Heart left ventricle (tissue), 16 donors: ENCODE results near the gene TNRC18. TPM values are rescaled to one million over a fixed set of nuclear protein-coding genes. Genes with fewer than 3 reads are reported as not detected.

ENCODE experiments used
- ATAC-seq, 4 donors: fragments of 200-7000 bp; cut with Tn5 transposase; one replicate each; pipeline ENCODE4 v1.9.1; 2020 to 2022; ENCODE audit warnings: moderate library complexity in 4 of 4, mild to moderate bottlenecking in 3 of 4, moderate number of reproducible peaks in 1 of 4
- DNase-seq, 5 donors: peaks; one replicate each; pipeline ENCODE4 v3.0.0-alpha.2; 2020
- H3K27ac ChIP-seq, 12 donors: fragments of 200-600 bp; sonication (generic) in 4 of 12; one replicate each; pipeline versions ENCODE4 v1.5.0 to v1.8.0; 2016 to 2022; ENCODE audit warnings: mild to moderate bottlenecking in 2 of 12
- H3K27me3 ChIP-seq, 9 donors: fragments of 200-600 bp; sonication (generic) in 2 of 9; one replicate each; pipeline versions ENCODE4 v1.5.1 to v1.8.0; 2016 to 2022; ENCODE audit warnings: mild to moderate bottlenecking in 3 of 9
- H3K36me3 ChIP-seq, 9 donors: fragments of 200-600 bp; sonication (generic) in 2 of 9; one replicate each; pipeline versions ENCODE4 v1.5.0 to v1.8.0; 2018 to 2022; ENCODE audit warnings: mild to moderate bottlenecking in 2 of 9
- H3K4me1 ChIP-seq, 12 donors: fragments of 200-600 bp; sonication (generic) in 4 of 12; one replicate each; pipeline versions ENCODE4 v1.5.0 to v1.8.0; 2016 to 2022; ENCODE audit warnings: mild to moderate bottlenecking in 3 of 12
- H3K4me3 ChIP-seq, 12 donors: fragments of 200-600 bp; sonication (generic) in 4 of 12; one replicate each; pipeline versions ENCODE4 v1.5.0 to v1.8.0; 2017 to 2022; ENCODE audit warnings: mild to moderate bottlenecking in 9 of 12, moderate library complexity in 4 of 12
- H3K9me3 ChIP-seq, 12 donors: fragments of 200-600 bp; sonication (generic) in 4 of 12; one replicate each; pipeline versions ENCODE4 v1.5.0 to v1.8.0; 2016 to 2022; ENCODE audit warnings: mild to moderate bottlenecking in 1 of 12
- CTCF ChIP-seq, 12 donors: fragments of 200-600 bp; sonication (generic) in 4 of 12; IDR thresholded peaks; one replicate each; pipeline versions ENCODE4 v1.5.0 to v1.8.0; 2018 to 2022; ENCODE audit warnings: antibody characterized with exemption in 12 of 12, mild to moderate bottlenecking in 5 of 12
- POLR2A ChIP-seq, 2 donors: fragments of 450-650 bp; IDR thresholded peaks; one replicate each; pipeline ENCODE4 v1.6.1; 2017; ENCODE audit warnings: antibody characterized with exemption in 2 of 2, mild to moderate bottlenecking in 2 of 2, moderate library complexity in 2 of 2
- WGBS, 4 donors: extraction: QIAGEN DNeasy Blood & Tissue Kit in 2 of 4; methylation state at CpG; one replicate each; pipeline versions ENCODE4 v1.1.5 to v1.1.7; 2013 to 2018; 5-methylcytosine and 5-hydroxymethylcytosine counted together
- intact Hi-C, 10 donors: fragments of 100-400 bp; cut with DNase I; formaldehyde crosslinking; loops; one replicate each; pipeline versions ENCODE4 v1.11.1 to v1.14.2; 2022
- polyA plus RNA-seq, 2 donors: library from polyadenylated mRNA; stranded (reverse); fragments of 200-250 nt; gene quantifications; one replicate each; pipeline ENCODE4 v1.2.3, GENCODE V29; 2013
- total RNA-seq, 9 donors: library from RNA; depleted of rRNA in 2 of 9; stranded (reverse); fragments of >200 nt in 2 of 9; fragmentation: NEBNext Ultra II Directional in 3 of 9; extraction: Animal tissue kit (Norgen Biotek cat#: 25700) in 3 of 9; gene quantifications; one replicate each; pipeline versions ENCODE4 v1.1.0 to v1.2.4, GENCODE V29; 2016 to 2023
- donor health status: ischemic (EF 13 %, LVEDD 7.1; RV severe dilation, severe dysfunction).
- donor health status: healthy with polysubstance abuse.
- donor health status: DM: no; HTN: yes; CAD: no.
- donor health status: DM: no; HTN: no; CAD: no.
- donor health status: ischemic (EF 25% LVEDD 6.9; RV normal size, moderate dysfunction).
- donor health status: ischemic (EF 25% LVEDD 5.7; RV mildly dilated, moderate dysfunction).
- donor health status: healthy.
- donor health status: DM: yes; HTN: yes; CAD: no.
- donor health status: ischemic (EF 35%, LVEDD 5.7; RV mildly dilated, moderate dysfunction).
- donor health status: nonischemic (EF 11% LVEDD 7.7; RV severe dilation, severe dysfunction).
- donor health status: DM: yes; HTN: yes; CAD: no.
- donor health status: PGD.
- donor health status: ischemic (EF 29% LVEDD 5.4; RV normal size, mild dysfunction).
- donor health status: nonischemic (EF 23%, LVEDD 6.1; RV moderate dilation, normal function).

Gene TNRC18
- total and polyA plus RNA-seq, 11 donors: 23.4 to 66.6 (median 33.7) TPM

GRCh38 chr7:5436003-5436678 is 12.5 kb upstream of the TNRC18 start:
- no peak for TF ChIP-seq POLR2A (IDR thresholded peaks at IDR 0.05)
- no peak for TF ChIP-seq CTCF (IDR thresholded peaks at IDR 0.05)
- WGBS, 4 donors: 94 to 95% (median 95%) methylated on average over 5 of the region's 5 CpGs
- intact Hi-C loops: no loop called here
- H3K36me3 ChIP-seq: peaks cover 0 to 6% (median 0%) of the 10 kb centered on the region in 9 donors
- H3K27me3 ChIP-seq: no peaks in the 10 kb centered on the region
- ATAC-seq: no peak
- peaks cover 0 to 15% (median 4%) of the 10 kb centered on the region in 12 donors for H3K4me1 ChIP-seq
- peaks cover 0 to 14% (median 2%) of the 10 kb centered on the region in 12 donors for H3K9me3 ChIP-seq
- no peak overlapping the region for H3K4me3 ChIP-seq
- no peak for DNase-seq
- no peak overlapping the region for H3K27ac ChIP-seq

- no peak for TF ChIP-seq POLR2A (IDR thresholded peaks at IDR 0.05)
- TF ChIP-seq CTCF (IDR thresholded peaks at IDR 0.05): no peak
- Histone ChIP-seq H3K36me3 (peaks cover 0 to 6% (median 0%) of the 10 kb centered on the region in 9 donors), H3K27ac (no peak overlapping the region), H3K9me3 (peaks cover 0 to 14% (median 2%) of the 10 kb centered on the region in 12 donors), H3K4me3 (no peak overlapping the region), H3K4me1 (peaks cover 0 to 18% (median 6%) of the 10 kb centered on the region in 12 donors), H3K27me3 (no peaks in the 10 kb centered on the region)
- DNase-seq (no peak), ATAC-seq (no peak)
- intact Hi-C loops: no loop called here
- WGBS, 4 donors: 96 to 98% (median 96%) methylated on average over 11 to 12 of the region's 12 CpGs
Observed at GRCh38 chr7:5435291-5436002, 11.8 kb upstream of the TNRC18 start.

- Histone ChIP-seq H3K27ac (no peak overlapping the region), H3K27me3 (no peaks in the 10 kb centered on the region), H3K9me3 (peaks cover 0 to 14% (median 2%) of the 10 kb centered on the region in 12 donors), H3K4me1 (peaks cover 0 to 31% (median 22%) of the 10 kb centered on the region in 12 donors), H3K4me3 (no peak overlapping the region), H3K36me3 (peaks cover 0 to 6% (median 0%) of the 10 kb centered on the region in 9 donors)
- TF ChIP-seq POLR2A (IDR thresholded peaks at IDR 0.05): no peak
- no peak for TF ChIP-seq CTCF (IDR thresholded peaks at IDR 0.05)
- no peak for ATAC-seq
- WGBS, 4 donors: 81 to 90% (median 85%) methylated on average over 3 of the region's 3 CpGs
- DNase-seq: no peak
- intact Hi-C loops: no loop called here
Observed at GRCh38 chr7:5433181-5433580, 9.5 kb upstream of the TNRC18 start.

- WGBS, 4 donors: 94 to 100% (median 96%) methylated on average over 3 of the region's 3 CpGs
- no peak overlapping the region for H3K4me3 ChIP-seq
- peaks cover 0 to 12% (median 2%) of the 10 kb centered on the region in 12 donors for H3K9me3 ChIP-seq
- ATAC-seq (no peak), DNase-seq (no peak)
- no peak overlapping the region for H3K27ac ChIP-seq
- H3K27me3 ChIP-seq: no peaks in the 10 kb centered on the region
- TF ChIP-seq CTCF (IDR thresholded peaks at IDR 0.05) (no peak), POLR2A (IDR thresholded peaks at IDR 0.05) (no peak)
- H3K36me3 ChIP-seq: peaks cover 0 to 6% (median 0%) of the 10 kb centered on the region in 9 donors
- H3K4me1 ChIP-seq: peaks cover 0 to 31% (median 24%) of the 10 kb centered on the region in 12 donors
- intact Hi-C loops: no loop called here
Observed at GRCh38 chr7:5432691-5433090, 9.1 kb upstream of the TNRC18 start.
